HCT116 (cell line): ENCODE measurements around the gene SORBS1. TPM values are rescaled to one million over a fixed set of nuclear protein-coding genes. Genes with fewer than 3 reads are reported as not detected.

ENCODE experiments used
- ATAC-seq: fragments of 200-7000 bp; cut with Tn5 transposase; 2 replicates; pipeline ENCODE4 v1.9.1; 2020; ENCODE audit warnings: mild to moderate bottlenecking, moderate library complexity
- BruUV-seq: library from RNA; stranded (reverse); fragments of 400-500 nt; replicated peaks from 2 replicates; lab custom pipeline; 2021; lab: Mats Ljungman, UMichigan
- CTCF ChIA-PET: fragments of 300-600 bp; sonication (Branson Sonifier 250); formaldehyde crosslinking; loops from one replicate; lab custom pipeline; 2021; ENCODE audit warnings: antibody characterized with exemption; lab: Charles Lee
- POLR2A ChIA-PET: fragments of 300-600, 350-600 bp; sonication (Branson Sonifier 250); formaldehyde crosslinking; loops from one replicate; lab custom pipeline; 2021; ENCODE audit warnings: antibody characterized with exemption; lab: Charles Lee
- RAD21 ChIA-PET, 2 experiments: fragments of 300-600 bp; sonication (Branson Sonifier 250); formaldehyde crosslinking; loops; one replicate each; lab custom pipeline; 2023; ENCODE audit warnings: low total read pairs in 2 of 2; ENCODE audit not compliant: uncharacterized antibody in 2 of 2, unreplicated experiment in 2 of 2, low non-redundant PET in 1 of 2; lab: Charles Lee
- DNase-seq: peaks from one replicate; pipeline ENCODE4 v3.0.0-alpha.2; 2010; ENCODE audit warnings: low read depth, low spot score
- H2AFZ ChIP-seq: fragments of 200-600 bp; shearing (Covaris generic), sonication (generic); 2 replicates; pipeline ENCODE4 v1.6.1; 2017; ENCODE audit warnings: low read depth, mixed run types, mixed read lengths, antibody characterized with exemption, low read length; ENCODE audit not compliant: poor library complexity, severe bottlenecking
- H3K27ac ChIP-seq: 2 replicates; pipeline ENCODE4 v1.5.1; 2012; ENCODE audit warnings: low read depth, low read length
- H3K27me3 ChIP-seq: fragments of 200-600 bp; sonication (generic); 2 replicates; pipeline ENCODE4 v1.6.1; 2016; ENCODE audit warnings: mixed run types, low read length, mixed read lengths; ENCODE audit not compliant: insufficient read depth
- H3K36me3 ChIP-seq, 2 experiments: fragments of 200-500 bp in 1 of 2; fragments of 200-600 bp in 1 of 2; sonication (Bioruptor generic) in 1 of 2; sonication (generic) in 1 of 2; 2 replicates each; pipeline versions ENCODE4 v1.5.1 to v1.6.1; 2014 to 2016; ENCODE audit warnings: low read length in 2 of 2, inconsistent platforms in 1 of 2, mixed read lengths in 1 of 2, mixed run types in 1 of 2; ENCODE audit not compliant: insufficient read depth in 2 of 2, control insufficient read depth in 1 of 2
- H3K4me1 ChIP-seq, 2 experiments: fragments of 200-600 bp in 1 of 2; sonication (generic) in 1 of 2; 2 replicates each; pipeline versions ENCODE4 v1.5.1 to v1.6.1; 2012 to 2017; ENCODE audit warnings: low read length in 2 of 2, inconsistent platforms in 1 of 2, mild to moderate bottlenecking in 1 of 2, mixed read lengths in 1 of 2, mixed run types in 1 of 2, moderate library complexity in 1 of 2; ENCODE audit not compliant: insufficient read depth in 2 of 2, control insufficient read depth in 1 of 2
- H3K4me2 ChIP-seq: fragments of 200-600 bp; sonication (generic); 2 replicates; pipeline ENCODE4 v1.6.1; 2017; ENCODE audit warnings: mixed run types, low read length, mixed read lengths
- H3K4me3 ChIP-seq, 2 experiments: fragments of 200-600 bp in 1 of 2; sonication (generic) in 1 of 2; replicated peaks in 1 of 2; 2 replicates each; pipeline ENCODE4 v1.5.1; 2011 to 2016; ENCODE audit warnings: low read length in 2 of 2, control low read depth in 1 of 2, low read depth in 1 of 2, mild to moderate bottlenecking in 1 of 2, mixed read lengths in 1 of 2, mixed run types in 1 of 2
- H3K79me2 ChIP-seq: fragments of 200-600 bp; sonication (generic); 2 replicates; pipeline ENCODE4 v1.6.1; 2017; ENCODE audit warnings: mild to moderate bottlenecking, mixed run types, low read length, moderate library complexity, mixed read lengths; ENCODE audit not compliant: insufficient read depth
- H3K9ac ChIP-seq: fragments of 200-600 bp; sonication (generic); 2 replicates; pipeline ENCODE4 v1.6.1; 2016; ENCODE audit warnings: low read length, mixed read lengths
- H3K9me2 ChIP-seq: fragments of 200-600 bp; sonication (generic), shearing (Covaris generic); 2 replicates; pipeline ENCODE4 v1.6.1; 2017; ENCODE audit warnings: mixed run types, mild to moderate bottlenecking, moderate library complexity; ENCODE audit not compliant: insufficient read depth
- H3K9me3 ChIP-seq, 2 experiments: fragments of 200-500 bp in 1 of 2; fragments of 200-600 bp in 1 of 2; sonication (Bioruptor generic) in 1 of 2; sonication (generic) in 1 of 2; 2 replicates each; pipeline ENCODE4 v1.6.1; 2014 to 2017; ENCODE audit warnings: low read length in 2 of 2, mixed read lengths in 2 of 2, inconsistent platforms in 1 of 2, low read depth in 1 of 2, mild to moderate bottlenecking in 1 of 2, mixed run types in 1 of 2, moderate library complexity in 1 of 2; ENCODE audit not compliant: control insufficient read depth in 1 of 2, insufficient read depth in 1 of 2
- H4K20me1 ChIP-seq: fragments of 200-600 bp; sonication (generic), shearing (Covaris generic); 2 replicates; pipeline ENCODE4 v1.6.1; 2017; ENCODE audit warnings: mixed run types, mild to moderate bottlenecking, moderate library complexity; ENCODE audit not compliant: insufficient read depth
- ATF3 ChIP-seq: IDR thresholded peaks from 2 replicates; pipeline ENCODE4 v1.6.1; 2012
- CBX3 ChIP-seq: IDR thresholded peaks from 2 replicates; pipeline ENCODE4 v1.6.1; 2012; ENCODE audit warnings: low read depth
- EGR1 ChIP-seq: IDR thresholded peaks from 2 replicates; pipeline ENCODE4 v1.6.1; 2012; ENCODE audit warnings: low read depth
- ELF1 ChIP-seq: IDR thresholded peaks from 2 replicates; pipeline ENCODE4 v1.6.1; 2012; ENCODE audit warnings: low read depth, borderline replicate concordance
- EZH2phosphoT487 ChIP-seq: fragments of 200-600 bp; IDR thresholded peaks from 2 replicates; pipeline ENCODE4 v1.6.1; 2018; ENCODE audit warnings: antibody characterized with exemption, borderline replicate concordance
- JUND ChIP-seq: IDR thresholded peaks from 2 replicates; pipeline ENCODE4 v1.6.1; 2012
- POLR2A ChIP-seq: IDR thresholded peaks from 2 replicates; pipeline ENCODE4 v1.7.0; 2011; ENCODE audit warnings: borderline replicate concordance; ENCODE audit not compliant: insufficient read depth, insufficient read length; ENCODE audit errors: extremely low read depth
- POLR2AphosphoS5 ChIP-seq: IDR thresholded peaks from 2 replicates; pipeline ENCODE4 v1.6.1; 2011; ENCODE audit warnings: mild to moderate bottlenecking, low read depth, low read length, moderate library complexity
- RAD21 ChIP-seq: IDR thresholded peaks from 2 replicates; pipeline ENCODE4 v1.6.1; 2012; ENCODE audit warnings: low read depth, mild to moderate bottlenecking
- SP1 ChIP-seq: IDR thresholded peaks from 2 replicates; pipeline ENCODE4 v1.6.1; 2012; ENCODE audit warnings: low read depth
- SRF ChIP-seq: IDR thresholded peaks from 2 replicates; pipeline ENCODE4 v1.6.1; 2012; ENCODE audit warnings: low read depth
- TCF7L2 ChIP-seq: IDR thresholded peaks from 2 replicates; pipeline ENCODE4 v1.7.0; 2011; ENCODE audit warnings: borderline replicate concordance, inconsistent platforms; ENCODE audit not compliant: insufficient read depth, insufficient read length; ENCODE audit errors: extremely low read depth
- YY1 ChIP-seq: IDR thresholded peaks from 2 replicates; pipeline ENCODE4 v1.6.1; 2011; ENCODE audit warnings: low read length, low read depth, moderate library complexity, mild to moderate bottlenecking; ENCODE audit not compliant: insufficient replicate concordance; ENCODE audit errors: extremely low read depth
- ZFX ChIP-seq: fragments of 450-650 bp; IDR thresholded peaks from 2 replicates; pipeline ENCODE4 v1.6.1; 2017
- ZNF274 ChIP-seq: fragments of 200-500 bp; sonication (Bioruptor generic); IDR thresholded peaks from 2 replicates; pipeline ENCODE4 v1.6.1; 2014; ENCODE audit warnings: mild to moderate bottlenecking, low read depth, low read length, inconsistent platforms
- intact Hi-C: fragments of 100-400 bp; cut with micrococcal nuclease; formaldehyde crosslinking; loops from 2 replicates; pipeline ENCODE4 v1.10.0; 2022
- total RNA-seq: library from RNA; stranded (reverse); gene quantifications from one replicate; pipeline ENCODE4 v1.2.1, GENCODE V29; 2021; ENCODE audit not compliant: unreplicated experiment
- TF ChIP-seq, protein P1 (sequence below): IDR thresholded peaks from 2 replicates; pipeline ENCODE4 v1.6.1; 2012
- TF ChIP-seq, protein P2 (sequence below), 3 experiments: fragments of 200-600 bp in 1 of 3; sonication (generic) in 1 of 3; IDR thresholded peaks in 2 of 3; conservative IDR thresholded peaks in 1 of 3; 2 replicates each; pipeline ENCODE4 v1.5.1; 2012 to 2017; ENCODE audit warnings: low read depth in 2 of 3, low read length in 2 of 3, antibody characterized with exemption in 1 of 3, borderline replicate concordance in 1 of 3, control low read depth in 1 of 3, mild to moderate bottlenecking in 1 of 3, mixed read lengths in 1 of 3, mixed run types in 1 of 3, moderate library complexity in 1 of 3; ENCODE audit not compliant: insufficient read depth in 1 of 3

SORBS1 gene
- total RNA-seq, 1 experiment from 2014 or later: 3.4 TPM

DNA sequence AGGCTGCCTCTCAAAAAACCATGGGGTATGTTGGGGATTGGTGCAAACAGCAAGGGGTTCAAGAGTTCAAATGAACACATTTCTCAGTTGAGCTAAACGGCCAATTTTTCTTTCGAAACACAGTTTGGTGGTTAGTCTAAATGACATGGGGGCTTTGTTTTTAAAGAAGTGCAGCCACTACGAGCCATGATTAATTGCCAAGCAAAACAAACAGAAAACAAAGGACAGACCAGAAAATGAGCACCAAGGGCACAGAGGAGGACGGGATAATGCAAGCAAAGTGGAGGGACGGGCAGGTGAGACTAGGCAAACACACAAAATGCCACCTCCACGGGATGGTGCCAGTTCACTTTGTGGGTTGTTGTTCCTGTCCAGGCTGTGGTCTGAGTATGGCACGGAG, 205.9 kb downstream of the SORBS1 start:
- Histone ChIP-seq H3K4me1 (no peaks in the 10 kb centered on the region; a peak in 1 of 4 replicates), H2AFZ (no peak overlapping the region), H3K4me2 (no peak overlapping the region), H3K27ac (no peak overlapping the region), H3K4me3 (no peak overlapping the region), H3K9me3 (no peaks in the 10 kb centered on the region), H3K9ac (no peak overlapping the region), H3K9me2 (no peaks in the 10 kb centered on the region), H3K36me3 (no peaks in the 10 kb centered on the region), H4K20me1 (no peaks in the 10 kb centered on the region), H3K79me2 (no peaks in the 10 kb centered on the region), H3K27me3 (no peaks in the 10 kb centered on the region)
- BruUV-seq: no TSS peak
- ChIA-PET CTCF (no interaction called here), POLR2A (no interaction called here), RAD21 (no interaction called here)
- TF ChIP-seq CBX3: no peak
- no peak for TF ChIP-seq EGR1
- no peak for TF ChIP-seq POLR2A
- TF ChIP-seq, protein P1, sequence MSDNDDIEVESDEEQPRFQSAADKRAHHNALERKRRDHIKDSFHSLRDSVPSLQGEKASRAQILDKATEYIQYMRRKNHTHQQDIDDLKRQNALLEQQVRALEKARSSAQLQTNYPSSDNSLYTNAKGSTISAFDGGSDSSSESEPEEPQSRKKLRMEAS: no peak
- TF ChIP-seq EZH2phosphoT487: no peak
- TF ChIP-seq RAD21: no peak
- TF ChIP-seq ATF3: no peak
- TF ChIP-seq SP1: no peak
- TF ChIP-seq JUND: no peak
- TF ChIP-seq POLR2AphosphoS5: no peak
- TF ChIP-seq YY1: no peak
- TF ChIP-seq SRF: no peak
- no peak for TF ChIP-seq ZNF274
- TF ChIP-seq, protein P2, sequence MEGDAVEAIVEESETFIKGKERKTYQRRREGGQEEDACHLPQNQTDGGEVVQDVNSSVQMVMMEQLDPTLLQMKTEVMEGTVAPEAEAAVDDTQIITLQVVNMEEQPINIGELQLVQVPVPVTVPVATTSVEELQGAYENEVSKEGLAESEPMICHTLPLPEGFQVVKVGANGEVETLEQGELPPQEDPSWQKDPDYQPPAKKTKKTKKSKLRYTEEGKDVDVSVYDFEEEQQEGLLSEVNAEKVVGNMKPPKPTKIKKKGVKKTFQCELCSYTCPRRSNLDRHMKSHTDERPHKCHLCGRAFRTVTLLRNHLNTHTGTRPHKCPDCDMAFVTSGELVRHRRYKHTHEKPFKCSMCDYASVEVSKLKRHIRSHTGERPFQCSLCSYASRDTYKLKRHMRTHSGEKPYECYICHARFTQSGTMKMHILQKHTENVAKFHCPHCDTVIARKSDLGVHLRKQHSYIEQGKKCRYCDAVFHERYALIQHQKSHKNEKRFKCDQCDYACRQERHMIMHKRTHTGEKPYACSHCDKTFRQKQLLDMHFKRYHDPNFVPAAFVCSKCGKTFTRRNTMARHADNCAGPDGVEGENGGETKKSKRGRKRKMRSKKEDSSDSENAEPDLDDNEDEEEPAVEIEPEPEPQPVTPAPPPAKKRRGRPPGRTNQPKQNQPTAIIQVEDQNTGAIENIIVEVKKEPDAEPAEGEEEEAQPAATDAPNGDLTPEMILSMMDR (IDR thresholded peaks at IDR 0.05 in 2 of 3, conservative IDR thresholded peaks at IDR 0.05 in 1 of 3; ENCODE audit: borderline replicate concordance in 1 of 3, insufficient read depth in 1 of 3, low read depth in 2 of 3, low read length in 2 of 3): no peak
- no peak for TF ChIP-seq ZFX
- TF ChIP-seq ELF1: no peak
- no peak for TF ChIP-seq TCF7L2
- ATAC-seq: no peak
- intact Hi-C loops: no loop called here
- no peak for DNase-seq
